Neural crest cell (in vitro differentiated cells): Measurements from ENCODE around the gene DENND5A. TPM values are rescaled to one million over a fixed set of nuclear protein-coding genes. Genes with fewer than 3 reads are reported as not detected.
"Not testable (repeated sequence)": the region's sequence is repeated elsewhere in the genome, so short reads cannot be mapped to it uniquely, and the experiment has no call there.

Experiments used
- DNase-seq: peaks from one replicate; pipeline ENCODE4 v3.0.0; 2021; ENCODE audit warnings: low read depth, mixed read lengths, low spot score
- H3K27ac Mint-ChIP-seq: one replicate; pipeline ENCODE4 v1.8.0; 2021; ENCODE audit warnings: mild to moderate bottlenecking, mixed read lengths; ENCODE audit not compliant: unreplicated experiment
- H3K27me3 Mint-ChIP-seq: 2 replicates; pipeline ENCODE4 v1.8.0; 2021; ENCODE audit warnings: low read depth, mild to moderate bottlenecking, mixed read lengths
- H3K36me3 Mint-ChIP-seq: 2 replicates; pipeline ENCODE4 v1.8.0; 2021; ENCODE audit warnings: low read depth, mild to moderate bottlenecking, mixed read lengths
- H3K4me1 Mint-ChIP-seq: 2 replicates; pipeline ENCODE4 v1.8.0; 2021; ENCODE audit warnings: mixed read lengths
- H3K4me3 Mint-ChIP-seq: one replicate; pipeline ENCODE4 v1.8.0; 2021; ENCODE audit warnings: mild to moderate bottlenecking, mixed read lengths
- H3K9me3 Mint-ChIP-seq: 2 replicates; pipeline ENCODE4 v1.8.0; 2021; ENCODE audit warnings: mixed read lengths
- total RNA-seq: library from RNA; stranded (reverse); gene quantifications from 2 replicates; pipeline ENCODE4 v1.2.1, GENCODE V29; 2021
- TF ChIP-seq, protein P1 (sequence below): fragments of 200-600 bp; sonication (generic); conservative IDR thresholded peaks from 2 replicates; pipeline ENCODE4 v1.5.0; 2021; ENCODE audit warnings: antibody characterized with exemption, mild to moderate bottlenecking

DENND5A gene
- total RNA-seq, 1 donor from 2014 or later: 116 TPM

DNA sequence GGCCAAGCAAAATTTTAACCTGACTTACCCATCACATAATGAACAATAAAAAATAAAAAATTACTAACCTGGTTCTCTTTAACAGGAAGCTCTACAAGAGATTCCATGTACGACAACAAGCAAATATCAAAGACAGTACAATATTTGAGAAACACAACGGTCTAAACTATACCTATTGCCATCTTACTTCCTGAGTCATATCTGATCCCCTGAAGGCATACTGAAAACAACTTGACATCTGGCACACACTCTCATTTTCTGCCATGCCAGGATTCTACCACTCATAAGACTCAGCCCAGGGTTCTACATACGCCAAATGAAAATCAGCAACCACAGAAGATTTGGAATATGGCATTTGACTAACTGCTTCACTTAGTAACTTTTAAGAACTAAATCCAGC, 13.8 kb downstream of the DENND5A start:
- Mint-ChIP-seq H3K4me1 (peaks cover 16% of the 10 kb centered on the region), H3K9me3 (no peaks in the 10 kb centered on the region), H3K4me3 (no peak overlapping the region), H3K36me3 (peaks cover 5% of the 10 kb centered on the region), H3K27ac (no peak overlapping the region), H3K27me3 (no peaks in the 10 kb centered on the region)
- TF ChIP-seq, protein P1, sequence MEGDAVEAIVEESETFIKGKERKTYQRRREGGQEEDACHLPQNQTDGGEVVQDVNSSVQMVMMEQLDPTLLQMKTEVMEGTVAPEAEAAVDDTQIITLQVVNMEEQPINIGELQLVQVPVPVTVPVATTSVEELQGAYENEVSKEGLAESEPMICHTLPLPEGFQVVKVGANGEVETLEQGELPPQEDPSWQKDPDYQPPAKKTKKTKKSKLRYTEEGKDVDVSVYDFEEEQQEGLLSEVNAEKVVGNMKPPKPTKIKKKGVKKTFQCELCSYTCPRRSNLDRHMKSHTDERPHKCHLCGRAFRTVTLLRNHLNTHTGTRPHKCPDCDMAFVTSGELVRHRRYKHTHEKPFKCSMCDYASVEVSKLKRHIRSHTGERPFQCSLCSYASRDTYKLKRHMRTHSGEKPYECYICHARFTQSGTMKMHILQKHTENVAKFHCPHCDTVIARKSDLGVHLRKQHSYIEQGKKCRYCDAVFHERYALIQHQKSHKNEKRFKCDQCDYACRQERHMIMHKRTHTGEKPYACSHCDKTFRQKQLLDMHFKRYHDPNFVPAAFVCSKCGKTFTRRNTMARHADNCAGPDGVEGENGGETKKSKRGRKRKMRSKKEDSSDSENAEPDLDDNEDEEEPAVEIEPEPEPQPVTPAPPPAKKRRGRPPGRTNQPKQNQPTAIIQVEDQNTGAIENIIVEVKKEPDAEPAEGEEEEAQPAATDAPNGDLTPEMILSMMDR: no peak
- no peak for DNase-seq

DNA sequence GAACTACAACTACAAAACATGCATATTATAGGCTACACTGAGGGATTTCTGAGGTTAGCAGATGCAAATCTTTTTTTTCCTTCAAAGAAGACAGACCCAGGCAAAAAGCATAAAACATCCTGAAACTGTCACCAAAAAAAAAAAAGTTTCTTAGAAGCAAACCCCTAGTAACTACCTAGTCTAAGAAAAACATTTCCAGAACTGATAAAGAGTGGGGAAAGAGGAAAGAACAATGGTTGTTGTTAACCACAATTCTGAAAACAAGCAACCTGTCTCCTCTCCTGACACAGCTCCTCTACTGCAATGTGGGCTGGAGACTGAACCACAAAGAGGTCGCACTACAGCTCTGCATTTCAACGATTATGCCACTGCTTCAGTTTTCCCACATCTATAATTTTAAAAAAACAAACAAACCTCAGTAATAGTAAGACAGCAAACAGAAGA, 15.0 kb downstream of the DENND5A start:
- Mint-ChIP-seq H3K36me3 (peaks cover 5% of the 10 kb centered on the region), H3K4me1 (peaks cover 16% of the 10 kb centered on the region), H3K9me3 (no peaks in the 10 kb centered on the region), H3K27ac (no peak overlapping the region), H3K4me3 (no peak overlapping the region), H3K27me3 (no peaks in the 10 kb centered on the region)
- TF ChIP-seq, protein P1: no peak
- DNase-seq: no peak

DNA sequence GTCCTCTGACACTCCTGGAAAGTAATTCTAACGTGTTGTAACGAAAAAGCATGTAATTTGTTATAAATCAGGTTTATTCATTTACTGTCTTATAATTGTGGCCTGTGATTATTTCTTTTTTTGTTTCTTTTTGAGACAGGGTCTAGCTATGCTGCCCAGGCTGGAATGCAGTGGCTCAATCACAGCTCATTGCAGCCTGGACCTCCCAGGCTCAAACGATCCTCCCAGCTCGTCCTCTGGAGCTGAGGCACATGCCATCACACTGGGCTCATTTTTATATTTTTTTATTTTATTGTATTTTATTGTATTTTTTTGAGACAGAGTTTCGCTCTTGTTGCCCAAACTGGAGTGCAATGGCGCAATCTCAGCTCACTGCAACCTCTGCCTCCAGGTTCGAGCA, 15.9 kb downstream of the DENND5A start:
- TF ChIP-seq, protein P1: no peak
- H3K27ac Mint-ChIP-seq: no peak overlapping the region
- peaks cover 16% of the 10 kb centered on the region for H3K4me1 Mint-ChIP-seq
- peaks cover 3% of the 10 kb centered on the region for H3K36me3 Mint-ChIP-seq
- H3K4me3 Mint-ChIP-seq: no peak overlapping the region
- H3K9me3 Mint-ChIP-seq: no peaks in the 10 kb centered on the region
- DNase-seq: no peak
- no peaks in the 10 kb centered on the region for H3K27me3 Mint-ChIP-seq

- TF ChIP-seq, protein P1: no peak
- H3K27ac Mint-ChIP-seq: peak overlapping the region; percentile 50
- H3K36me3 Mint-ChIP-seq: peaks cover 3% of the 10 kb centered on the region
- no peaks in the 10 kb centered on the region for H3K27me3 Mint-ChIP-seq
- peaks cover 20% of the 10 kb centered on the region for H3K4me1 Mint-ChIP-seq
- no peak for DNase-seq
- H3K9me3 Mint-ChIP-seq: no peaks in the 10 kb centered on the region
- no peak overlapping the region for H3K4me3 Mint-ChIP-seq
Observed at GRCh38 chr11:9247863-9248262, 17.3 kb downstream of the DENND5A start.

DNA sequence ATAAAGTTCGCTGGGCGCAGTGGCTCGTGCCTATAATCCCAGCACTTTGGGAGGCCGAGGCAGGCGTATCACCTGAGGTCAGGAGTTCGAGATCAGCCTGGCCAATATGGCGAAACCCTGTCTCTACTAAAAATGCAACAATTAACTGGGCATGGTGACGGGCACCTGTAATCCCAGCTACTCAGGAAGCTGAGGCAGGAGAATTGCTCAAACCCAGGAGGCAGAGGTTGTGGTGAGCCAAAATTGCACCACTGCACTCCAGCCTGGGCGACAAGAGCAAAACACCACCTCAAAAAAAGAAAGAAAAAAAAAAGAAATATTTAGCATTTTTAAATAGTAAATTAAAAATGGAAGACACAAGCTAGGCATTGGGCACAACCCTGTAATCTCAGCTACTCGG, 28.9 kb downstream of the DENND5A start:
- H3K27me3 Mint-ChIP-seq, H3K9me3 Mint-ChIP-seq, H3K4me3 Mint-ChIP-seq, DNase-seq, H3K27ac Mint-ChIP-seq, H3K36me3 Mint-ChIP-seq: not testable (repeated sequence)
- H3K4me1 Mint-ChIP-seq: peaks cover 29% of the 10 kb centered on the region

DNA sequence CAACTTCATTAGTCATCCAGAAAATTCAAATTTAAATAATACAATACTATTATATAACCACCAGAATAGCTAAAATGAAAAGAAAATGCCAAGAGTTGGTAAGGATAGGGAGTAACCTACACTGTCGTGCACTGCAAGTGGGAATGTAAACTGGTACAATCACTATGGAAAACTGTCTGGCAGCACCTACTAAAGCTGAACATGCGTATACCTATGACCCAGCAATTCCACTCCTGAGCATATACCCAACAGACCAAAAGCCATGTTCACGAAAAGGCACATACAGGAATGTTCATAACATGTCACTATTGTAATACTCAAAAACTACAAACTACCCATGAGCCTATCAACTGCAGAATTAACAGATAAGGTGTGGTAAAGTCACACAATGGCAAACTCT, 32.7 kb downstream of the DENND5A start:
- no peak overlapping the region for H3K27ac Mint-ChIP-seq

More for the DNA sequence above, 32.7 kb downstream of the DENND5A start:
- Mint-ChIP-seq H3K4me1 (peaks cover 45% of the 10 kb centered on the region), H3K4me3 (no peak overlapping the region), H3K36me3 (no peaks in the 10 kb centered on the region), H3K9me3 (no peaks in the 10 kb centered on the region), H3K27me3 (no peaks in the 10 kb centered on the region)
- no peak for DNase-seq
- TF ChIP-seq, protein P1: no peak
